Dendritic cell treated with granulocyte-macrophage colony-stimulating factor and Interleukin-4, amounts not matched to agents 40 ng/mL and 50 ng/mL, for 4 days (primary cell): ENCODE measurements around the gene KRTAP23-1.

Experiments
- H3K27ac Mint-ChIP-seq: one replicate; pipeline ENCODE4 v1.8.0; 2022; ENCODE audit warnings: mild to moderate bottlenecking, mixed read lengths
- H3K27me3 Mint-ChIP-seq: one replicate; pipeline ENCODE4 v1.8.0; 2022; ENCODE audit warnings: mild to moderate bottlenecking, mixed read lengths
- H3K36me3 Mint-ChIP-seq: one replicate; pipeline ENCODE4 v1.8.0; 2022; ENCODE audit warnings: low read depth, mixed read lengths
- H3K4me1 Mint-ChIP-seq: one replicate; pipeline ENCODE4 v1.8.0; 2022; ENCODE audit warnings: low read depth, mixed read lengths
- H3K4me3 Mint-ChIP-seq: one replicate; pipeline ENCODE4 v1.8.0; 2022; ENCODE audit warnings: mild to moderate bottlenecking, moderate library complexity, mixed read lengths
- H3K9me3 Mint-ChIP-seq: one replicate; pipeline ENCODE4 v1.8.0; 2022; ENCODE audit warnings: mixed read lengths
- intact Hi-C: fragments of 100-400 bp; cut with micrococcal nuclease; formaldehyde crosslinking; loops from one replicate; pipeline ENCODE4 v1.15.0; 2022

The KRTAP23-1 gene

GRCh38 chr21:30348506-30348905, at the start of gene KRTAP23-1:
KRTAP23-1 (minus strand) TSS chr21:30348606; CDS start chr21:30348606, 0 bp downstream.
- no peak within 1 kb of the TSS for H3K27ac Mint-ChIP-seq

GRCh38 chr21:30395731-30396130, 47.3 kb upstream of the KRTAP23-1 start, which contains the start of gene KRTAP13-1:
KRTAP13-1 (plus strand) TSS chr21:30396031; CDS start chr21:30396087, 56 bp downstream.
- Mint-ChIP-seq H3K27ac (no peak within 1 kb of the TSS), H3K4me3 (no peak within 1 kb of the TSS), H3K36me3 (no peaks in the 10 kb centered on the region), H3K4me1 (no peaks in the 10 kb centered on the region), H3K9me3 (peaks cover under 1% of the 10 kb centered on the region), H3K27me3 (no peaks in the 10 kb centered on the region)
- intact Hi-C loops = no loop called here

More at GRCh38 chr21:30348506-30348905, at the start of gene KRTAP23-1:
- Mint-ChIP-seq H3K9me3 (peaks cover 21% of the 10 kb centered on the region), H3K27me3 (no peaks in the 10 kb centered on the region), H3K4me1 (no peaks in the 10 kb centered on the region), H3K36me3 (no peaks in the 10 kb centered on the region), H3K4me3 (no peak within 1 kb of the TSS)
- intact Hi-C loops = no loop called here

GRCh38 chr21:30391492-30392025, 43.2 kb upstream of the KRTAP23-1 start:
- Mint-ChIP-seq H3K9me3 (peaks cover 11% of the 10 kb centered on the region), H3K36me3 (no peaks in the 10 kb centered on the region), H3K4me3 (no peak overlapping the region), H3K27ac (no peak overlapping the region), H3K27me3 (no peaks in the 10 kb centered on the region), H3K4me1 (no peaks in the 10 kb centered on the region)
- intact Hi-C loops = no loop called here

DNA sequence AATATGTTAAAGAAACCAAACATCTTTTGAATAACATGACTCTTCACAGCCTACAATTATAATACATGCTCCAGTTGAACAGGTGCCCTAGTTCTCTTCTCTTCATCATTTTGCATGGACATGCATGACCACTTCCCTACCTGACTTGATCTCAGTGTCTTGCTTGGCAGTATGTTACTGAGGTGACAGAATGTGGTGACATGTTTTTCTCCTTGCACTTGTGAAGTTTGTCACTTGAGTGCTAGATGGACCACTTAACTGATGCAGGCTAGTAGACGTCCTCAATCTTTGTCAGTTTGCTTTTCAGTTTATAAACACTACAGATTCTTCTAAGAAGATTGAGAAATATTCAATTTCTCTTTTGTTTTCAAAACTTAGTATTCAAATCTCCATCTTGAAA, 33.8 kb upstream of the KRTAP23-1 start:
- no peak overlapping the region for H3K4me3 Mint-ChIP-seq
- H3K27ac Mint-ChIP-seq = no peak overlapping the region
- intact Hi-C loops = no loop called here
- H3K27me3 Mint-ChIP-seq = no peaks in the 10 kb centered on the region
- H3K9me3 Mint-ChIP-seq = no peaks in the 10 kb centered on the region
- no peaks in the 10 kb centered on the region for H3K36me3 Mint-ChIP-seq
- no peaks in the 10 kb centered on the region for H3K4me1 Mint-ChIP-seq

DNA sequence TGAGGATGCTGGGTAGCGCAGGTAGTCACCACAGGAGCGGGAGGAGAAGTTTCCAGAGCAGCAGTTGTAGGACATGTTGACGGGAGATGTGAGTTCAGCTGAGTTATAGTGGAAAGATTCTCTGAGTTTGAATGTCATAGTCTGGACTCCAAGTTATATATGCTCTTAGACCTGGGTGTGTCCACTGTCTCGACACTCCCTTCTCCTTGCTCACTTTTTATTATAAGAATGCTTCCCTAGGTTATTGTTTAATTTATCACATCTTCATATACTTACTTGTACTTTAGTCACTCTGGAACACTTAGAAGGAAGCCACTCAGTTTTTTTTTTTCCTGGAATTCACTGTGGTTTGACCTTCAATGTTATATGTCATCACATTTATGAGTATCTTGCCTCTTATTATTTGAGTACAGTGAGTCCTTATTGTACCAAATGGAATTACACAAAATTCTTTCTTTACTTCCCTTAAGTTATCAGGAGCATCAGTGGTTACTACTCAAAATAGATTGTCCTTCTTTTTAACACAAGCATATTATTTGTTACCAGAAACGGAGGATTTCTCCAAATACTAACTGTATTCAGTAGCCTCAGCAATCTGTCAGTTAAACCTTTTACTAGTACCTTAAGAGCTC, 23.8 kb upstream of the KRTAP23-1 start, which contains the start of gene KRTAP13-2:
Gene KRTAP13-2 (minus strand): TSS at position 133 of the 632 bp plus-strand sequence. CDS start 58 bp downstream, at position 75.
- Mint-ChIP-seq H3K9me3 (no peaks in the 10 kb centered on the region), H3K4me1 (no peaks in the 10 kb centered on the region), H3K4me3 (no peak within 1 kb of the TSS), H3K36me3 (no peaks in the 10 kb centered on the region), H3K27ac (no peak within 1 kb of the TSS), H3K27me3 (no peaks in the 10 kb centered on the region)
- intact Hi-C loops = no loop called here

- Mint-ChIP-seq H3K27ac (no peak overlapping the region), H3K36me3 (no peaks in the 10 kb centered on the region), H3K9me3 (peaks cover 9% of the 10 kb centered on the region), H3K27me3 (no peaks in the 10 kb centered on the region), H3K4me1 (no peaks in the 10 kb centered on the region), H3K4me3 (no peak overlapping the region)
- intact Hi-C loops = no loop called here
Observed at GRCh38 chr21:30355906-30356305, 7.5 kb upstream of the KRTAP23-1 start.

DNA sequence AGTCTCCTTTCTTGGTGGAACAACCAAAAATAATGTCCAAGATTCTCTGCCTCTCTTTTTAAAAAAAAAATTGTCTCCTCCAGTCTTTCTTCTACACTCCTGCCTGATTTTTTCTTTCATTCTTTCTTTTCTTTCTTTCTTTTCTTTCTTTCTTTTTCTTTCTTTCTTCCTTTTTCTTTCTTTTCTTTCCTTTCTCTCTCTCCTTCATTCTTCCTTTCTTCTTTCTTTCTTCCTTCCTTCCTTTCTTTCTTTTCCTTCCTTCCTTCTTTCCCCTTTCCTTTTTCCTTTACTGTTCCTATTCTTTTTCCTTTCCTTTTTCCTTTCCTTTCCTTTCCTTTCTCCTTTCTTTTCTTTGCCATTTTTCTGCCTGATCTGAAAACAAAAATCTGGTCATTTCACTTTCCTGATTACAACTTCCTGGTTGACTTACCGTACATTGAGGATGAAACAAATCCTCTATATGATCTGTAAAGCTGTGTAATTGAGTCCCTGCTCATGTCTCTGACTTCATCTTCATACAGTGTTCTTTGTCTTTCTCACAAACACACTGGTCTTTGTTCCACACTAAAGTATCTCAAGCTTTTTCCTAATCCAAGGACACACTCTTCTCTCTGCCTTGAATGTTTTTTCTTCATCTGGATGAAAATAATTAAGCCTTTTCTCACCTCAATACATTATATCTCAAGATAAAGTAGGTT, 6.1 kb upstream of the KRTAP23-1 start:
- intact Hi-C loops = no loop called here
- Mint-ChIP-seq H3K9me3 (peaks cover 9% of the 10 kb centered on the region), H3K4me3 (no peak overlapping the region), H3K27ac (no peak overlapping the region), H3K27me3 (no peaks in the 10 kb centered on the region), H3K36me3 (no peaks in the 10 kb centered on the region), H3K4me1 (no peaks in the 10 kb centered on the region)

DNA sequence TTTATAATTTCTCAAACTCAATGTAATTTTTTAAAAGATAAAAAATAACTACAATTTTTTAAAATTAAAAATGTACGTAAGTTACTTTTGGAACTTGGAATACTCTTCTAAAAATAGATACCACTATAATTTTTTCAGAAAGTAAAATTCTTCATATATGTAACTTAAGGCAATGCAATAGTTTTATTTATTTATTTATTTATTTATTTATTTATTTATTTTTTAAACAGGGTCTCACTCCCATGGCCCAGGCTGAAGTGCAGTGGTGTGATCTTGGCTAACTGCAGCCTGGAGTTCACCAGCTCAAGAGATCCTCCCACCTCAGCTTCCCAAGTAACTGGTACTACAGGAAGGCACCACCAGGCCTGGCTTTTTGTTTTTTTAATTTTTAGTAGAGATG, 3.1 kb upstream of the KRTAP23-1 start:
- no peaks in the 10 kb centered on the region for H3K27me3 Mint-ChIP-seq
- peaks cover 10% of the 10 kb centered on the region for H3K9me3 Mint-ChIP-seq
- H3K4me1 Mint-ChIP-seq = no peaks in the 10 kb centered on the region
- intact Hi-C loops = no loop called here
- H3K27ac Mint-ChIP-seq = no peak overlapping the region
- H3K36me3 Mint-ChIP-seq = no peaks in the 10 kb centered on the region
- H3K4me3 Mint-ChIP-seq = no peak overlapping the region

- no peak overlapping the region for H3K4me3 Mint-ChIP-seq
- H3K4me1 Mint-ChIP-seq = no peaks in the 10 kb centered on the region
- no peak overlapping the region for H3K27ac Mint-ChIP-seq
- peaks cover 22% of the 10 kb centered on the region for H3K9me3 Mint-ChIP-seq
- intact Hi-C loops = no loop called here
- no peaks in the 10 kb centered on the region for H3K27me3 Mint-ChIP-seq
- no peaks in the 10 kb centered on the region for H3K36me3 Mint-ChIP-seq
Observed at GRCh38 chr21:30349572-30349971, 1.2 kb upstream of the KRTAP23-1 start.

DNA sequence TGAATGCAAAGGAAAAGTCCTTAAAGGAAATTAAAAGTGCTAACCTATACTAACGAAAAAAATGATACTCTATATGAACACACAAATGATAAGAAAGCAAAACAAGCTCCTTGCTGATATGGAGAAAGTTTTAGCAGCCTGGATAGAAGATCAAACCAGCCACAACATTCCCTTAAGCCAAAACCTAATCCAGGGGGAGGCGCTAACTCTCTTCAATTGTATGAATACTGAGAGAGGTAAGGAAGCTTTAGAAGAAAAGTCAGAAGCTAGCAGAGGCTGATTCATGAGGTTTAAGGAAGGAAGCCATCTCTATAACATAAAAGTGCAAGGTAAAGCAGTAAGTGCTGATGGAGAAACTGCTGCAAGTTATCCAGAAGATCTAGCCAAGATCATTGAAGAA, 3.4 kb downstream of the KRTAP23-1 start:
- Mint-ChIP-seq H3K4me1 (no peaks in the 10 kb centered on the region), H3K9me3 (peaks cover 13% of the 10 kb centered on the region), H3K36me3 (no peaks in the 10 kb centered on the region), H3K4me3 (no peak overlapping the region), H3K27me3 (no peaks in the 10 kb centered on the region), H3K27ac (no peak overlapping the region)
- intact Hi-C loops = no loop called here

GRCh38 chr21:30340714-30341573, 7.5 kb downstream of the KRTAP23-1 start:
- Mint-ChIP-seq H3K36me3 (no peaks in the 10 kb centered on the region), H3K27me3 (no peaks in the 10 kb centered on the region), H3K9me3 (peaks cover 5% of the 10 kb centered on the region), H3K4me3 (no peak overlapping the region), H3K4me1 (no peaks in the 10 kb centered on the region), H3K27ac (no peak overlapping the region)
- intact Hi-C loops = loop anchor here (5.0 kb wide), 1 partner anchor 746 kb away; no protein-coding TSS in a partner anchor

GRCh38 chr21:30338717-30339116, 9.7 kb downstream of the KRTAP23-1 start:
- H3K4me1 Mint-ChIP-seq = no peaks in the 10 kb centered on the region
- intact Hi-C loops = no loop called here
- H3K36me3 Mint-ChIP-seq = no peaks in the 10 kb centered on the region
- H3K9me3 Mint-ChIP-seq = no peaks in the 10 kb centered on the region
- no peaks in the 10 kb centered on the region for H3K27me3 Mint-ChIP-seq
- H3K27ac Mint-ChIP-seq = no peak overlapping the region
- no peak overlapping the region for H3K4me3 Mint-ChIP-seq

DNA sequence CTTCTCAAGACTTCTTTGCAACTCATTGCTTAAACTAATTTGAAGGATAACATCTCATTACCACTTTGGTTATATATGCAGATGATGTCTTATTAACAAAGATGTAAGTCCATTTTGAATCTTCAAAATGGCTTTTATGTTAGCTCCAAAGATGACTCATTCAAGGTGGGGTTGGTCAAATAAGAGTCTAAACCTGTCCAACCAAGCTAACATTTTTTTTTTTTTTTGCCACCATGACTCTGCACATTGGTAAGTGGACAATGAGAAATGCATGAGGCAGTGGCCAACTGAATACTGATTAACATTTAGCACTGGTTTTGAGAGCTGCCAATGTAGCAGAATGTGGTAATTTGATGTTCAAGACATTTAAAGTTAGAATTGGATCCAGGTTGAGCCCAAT, 10.6 kb downstream of the KRTAP23-1 start:
- Mint-ChIP-seq H3K9me3 (no peaks in the 10 kb centered on the region), H3K4me1 (no peaks in the 10 kb centered on the region), H3K27me3 (no peaks in the 10 kb centered on the region), H3K27ac (no peak overlapping the region), H3K36me3 (no peaks in the 10 kb centered on the region), H3K4me3 (no peak overlapping the region)
- intact Hi-C loops = no loop called here
